HepG2 (cell line): Measurements from ENCODE around the gene GADD45A. TPM values are rescaled to one million over a fixed set of nuclear protein-coding genes. Genes with fewer than 3 reads are reported as not detected.

Source experiments
- CREM ChIP-seq, 2 experiments: sonication (generic) in 1 of 2; formaldehyde crosslinking in 1 of 2; IDR thresholded peaks; 2 replicates each; pipeline versions ENCODE4 v1.4.0 to v1.6.1; 2016 to 2020; ENCODE audit warnings: antibody characterized with exemption in 1 of 2, mild to moderate bottlenecking in 1 of 2, missing genetic modification reagents in 1 of 2
- MTF1 ChIP-seq: sonication (generic); formaldehyde crosslinking; IDR thresholded peaks from 2 replicates; pipeline ENCODE4 v1.5.0; 2020; ENCODE audit warnings: missing genetic modification reagents
- NR2F6 ChIP-seq, 2 experiments: IDR thresholded peaks; 2 replicates each; pipeline ENCODE4 v1.6.1; 2016; ENCODE audit warnings: antibody characterized with exemption in 1 of 2, mild to moderate bottlenecking in 1 of 2
- SALL1 ChIP-seq: sonication (generic); formaldehyde crosslinking; IDR thresholded peaks from 2 replicates; pipeline ENCODE4 v1.8.0; 2022; ENCODE audit warnings: mild to moderate bottlenecking, missing genetic modification reagents
- SAP130 ChIP-seq: IDR thresholded peaks from 2 replicates; pipeline ENCODE4 v1.6.1; 2016; ENCODE audit warnings: low read depth
- SOX13 ChIP-seq, 3 experiments: fragments of 450-650 bp in 1 of 3; sonication (generic) in 1 of 3; formaldehyde crosslinking in 1 of 3; IDR thresholded peaks in 2 of 3; conservative IDR thresholded peaks in 1 of 3; 2 replicates each; pipeline versions ENCODE4 v1.5.0 to v1.6.1; 2016 to 2020; ENCODE audit warnings: antibody characterized with exemption in 1 of 3, mild to moderate bottlenecking in 1 of 3, missing compliant biosample characterization in 1 of 3, missing genetic modification reagents in 1 of 3, moderate library complexity in 1 of 3
- SOX5 ChIP-seq: IDR thresholded peaks from 2 replicates; pipeline ENCODE4 v1.6.1; 2016; ENCODE audit warnings: borderline replicate concordance
- SYNCRIP ChIP-seq: fragments of 200-400 bp; formaldehyde crosslinking; IDR thresholded peaks from 2 replicates; pipeline ENCODE4 v1.6.1; 2018; ENCODE audit warnings: mild to moderate bottlenecking, low read depth, low read length; ENCODE audit not compliant: insufficient read depth
- TEAD3 ChIP-seq: optimal IDR thresholded peaks from 2 replicates; pipeline ENCODE3; 2016; ENCODE audit warnings: borderline replicate concordance
- ZNF367 ChIP-seq: sonication (generic); formaldehyde crosslinking; IDR thresholded peaks from 2 replicates; pipeline ENCODE4 v1.4.0; 2020; ENCODE audit warnings: missing genetic modification reagents, borderline replicate concordance
- polyA plus RNA-seq, 8 experiments: library from polyadenylated mRNA; depleted of rRNA in 3 of 8; stranded (reverse) in 7 of 8; unstranded in 1 of 8; fragments of >200 nt; fragmentation: Illumina TruSeq in 4 of 8; extraction: Trizol in 4 of 8; gene quantifications; 2 replicates each; pipeline versions ENCODE4 v1.2.1 to v1.2.3, GENCODE V29; 2011 to 2016; ENCODE audit warnings: low read depth in 4 of 8, missing spikeins in 1 of 8, mixed read lengths in 1 of 8; ENCODE audit not compliant: insufficient read depth in 1 of 8
- total RNA-seq, 5 experiments: library from RNA; depleted of rRNA; stranded (reverse); fragments of >200 nt; fragmentation: Illumina TruSeq; extraction: Trizol; gene quantifications; 2 replicates each; pipeline ENCODE4 v1.2.3, GENCODE V29; 2016; ENCODE audit warnings: low read depth in 1 of 5
- TF ChIP-seq, protein P1 (sequence below): sonication (generic); formaldehyde crosslinking; IDR thresholded peaks from 2 replicates; pipeline ENCODE4 v1.5.1; 2020; ENCODE audit warnings: mild to moderate bottlenecking, moderate library complexity, missing genetic modification reagents
- TF ChIP-seq, protein P2 (sequence below): IDR thresholded peaks from 2 replicates; pipeline ENCODE4 v1.6.1; 2016; ENCODE audit warnings: mild to moderate bottlenecking
- TF ChIP-seq, protein P3 (sequence below): sonication (generic); formaldehyde crosslinking; IDR thresholded peaks from 2 replicates; pipeline ENCODE4 v1.4.0; 2020; ENCODE audit warnings: missing genetic modification reagents
- TF ChIP-seq, protein P4 (sequence below), 2 experiments: sonication (generic) in 1 of 2; formaldehyde crosslinking in 1 of 2; IDR thresholded peaks; 2 replicates each; pipeline versions ENCODE4 v1.4.0 to v1.6.1; 2016 to 2020; ENCODE audit warnings: borderline replicate concordance in 1 of 2, low read depth in 1 of 2, mild to moderate bottlenecking in 1 of 2, missing genetic modification reagents in 1 of 2

The GADD45A gene
- total and polyA plus RNA-seq, 2 of the 13 experiments (the other 11 are each of a cell fraction or from before 2014, with no cell fraction given): 33.2 to 46.2 TPM

DNA sequence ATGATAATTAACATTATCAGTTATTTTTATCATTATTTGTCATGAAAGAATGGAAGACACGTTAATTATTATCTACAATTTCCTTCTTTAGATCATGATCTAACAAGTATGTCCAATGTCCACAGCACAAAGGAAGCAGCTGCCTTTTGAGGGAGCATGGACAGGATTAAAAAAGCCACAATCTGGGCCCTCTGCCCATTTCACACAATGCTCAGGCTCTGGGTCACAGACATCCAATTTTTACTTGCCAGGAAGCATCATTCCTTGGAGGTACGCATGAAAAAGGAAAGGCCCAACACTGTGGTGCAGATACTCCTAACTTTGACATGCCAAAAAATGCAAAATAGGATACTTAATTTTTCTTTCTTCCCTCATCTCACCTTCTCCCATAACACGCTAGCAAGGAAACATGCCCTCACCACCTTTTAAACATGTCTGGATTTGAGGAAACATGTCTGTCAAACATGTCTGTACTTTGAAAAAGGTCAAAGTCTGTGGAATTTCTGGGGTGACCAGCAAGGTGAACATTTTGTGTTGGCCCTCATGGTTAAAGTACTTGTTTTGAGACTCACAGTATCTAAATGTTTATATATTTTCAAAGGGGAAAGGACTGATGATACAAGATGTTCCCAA, 40.0 kb downstream of the GADD45A start (continued):
- 0 out of 2 replicates have a peak, but pooled peaks have one; percentile 9 for TF ChIP-seq NR2F6 (IDR thresholded peaks at IDR 0.05)
- no peak for TF ChIP-seq NR2F6 (CRISPR knock-in tag; IDR thresholded peaks at IDR 0.05)
- TF ChIP-seq SOX13 (IDR thresholded peaks at IDR 0.05): no peak
- TF ChIP-seq SOX13 (CRISPR knock-in tag; conservative IDR thresholded peaks at IDR 0.05 in 1 of 2, IDR thresholded peaks at IDR 0.05 in 1 of 2): peak in 1 of 2 experiments; percentile 72; a peak in 2 of 4 replicates
- TF ChIP-seq SALL1 (CRISPR knock-in tag): 0 out of 2 replicates have a peak, but pooled peaks have one; percentile 15
- TF ChIP-seq TEAD3 (CRISPR knock-in tag): peak; percentile 32
- TF ChIP-seq ZNF367 (CRISPR knock-in tag): no peak
- TF ChIP-seq, protein P1, sequence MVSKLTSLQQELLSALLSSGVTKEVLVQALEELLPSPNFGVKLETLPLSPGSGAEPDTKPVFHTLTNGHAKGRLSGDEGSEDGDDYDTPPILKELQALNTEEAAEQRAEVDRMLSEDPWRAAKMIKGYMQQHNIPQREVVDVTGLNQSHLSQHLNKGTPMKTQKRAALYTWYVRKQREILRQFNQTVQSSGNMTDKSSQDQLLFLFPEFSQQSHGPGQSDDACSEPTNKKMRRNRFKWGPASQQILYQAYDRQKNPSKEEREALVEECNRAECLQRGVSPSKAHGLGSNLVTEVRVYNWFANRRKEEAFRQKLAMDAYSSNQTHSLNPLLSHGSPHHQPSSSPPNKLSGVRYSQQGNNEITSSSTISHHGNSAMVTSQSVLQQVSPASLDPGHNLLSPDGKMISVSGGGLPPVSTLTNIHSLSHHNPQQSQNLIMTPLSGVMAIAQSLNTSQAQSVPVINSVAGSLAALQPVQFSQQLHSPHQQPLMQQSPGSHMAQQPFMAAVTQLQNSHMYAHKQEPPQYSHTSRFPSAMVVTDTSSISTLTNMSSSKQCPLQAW: peak; percentile 44; the same call in 1 of the 2 replicates
- TF ChIP-seq, protein P2, sequence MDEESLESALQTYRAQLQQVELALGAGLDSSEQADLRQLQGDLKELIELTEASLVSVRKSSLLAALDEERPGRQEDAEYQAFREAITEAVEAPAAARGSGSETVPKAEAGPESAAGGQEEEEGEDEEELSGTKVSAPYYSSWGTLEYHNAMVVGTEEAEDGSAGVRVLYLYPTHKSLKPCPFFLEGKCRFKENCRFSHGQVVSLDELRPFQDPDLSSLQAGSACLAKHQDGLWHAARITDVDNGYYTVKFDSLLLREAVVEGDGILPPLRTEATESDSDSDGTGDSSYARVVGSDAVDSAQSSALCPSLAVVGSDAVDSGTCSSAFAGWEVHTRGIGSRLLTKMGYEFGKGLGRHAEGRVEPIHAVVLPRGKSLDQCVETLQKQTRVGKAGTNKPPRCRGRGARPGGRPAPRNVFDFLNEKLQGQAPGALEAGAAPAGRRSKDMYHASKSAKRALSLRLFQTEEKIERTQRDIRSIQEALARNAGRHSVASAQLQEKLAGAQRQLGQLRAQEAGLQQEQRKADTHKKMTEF (CRISPR knock-in tag): 0 out of 2 replicates have a peak, but pooled peaks have one; percentile 25
- no peak for TF ChIP-seq MTF1 (CRISPR knock-in tag)
- TF ChIP-seq CREM (IDR thresholded peaks at IDR 0.05): peak; percentile 18; the same call in 1 of the 2 replicates
- no peak for TF ChIP-seq CREM (CRISPR knock-in tag; IDR thresholded peaks at IDR 0.05)
- TF ChIP-seq, protein P3, sequence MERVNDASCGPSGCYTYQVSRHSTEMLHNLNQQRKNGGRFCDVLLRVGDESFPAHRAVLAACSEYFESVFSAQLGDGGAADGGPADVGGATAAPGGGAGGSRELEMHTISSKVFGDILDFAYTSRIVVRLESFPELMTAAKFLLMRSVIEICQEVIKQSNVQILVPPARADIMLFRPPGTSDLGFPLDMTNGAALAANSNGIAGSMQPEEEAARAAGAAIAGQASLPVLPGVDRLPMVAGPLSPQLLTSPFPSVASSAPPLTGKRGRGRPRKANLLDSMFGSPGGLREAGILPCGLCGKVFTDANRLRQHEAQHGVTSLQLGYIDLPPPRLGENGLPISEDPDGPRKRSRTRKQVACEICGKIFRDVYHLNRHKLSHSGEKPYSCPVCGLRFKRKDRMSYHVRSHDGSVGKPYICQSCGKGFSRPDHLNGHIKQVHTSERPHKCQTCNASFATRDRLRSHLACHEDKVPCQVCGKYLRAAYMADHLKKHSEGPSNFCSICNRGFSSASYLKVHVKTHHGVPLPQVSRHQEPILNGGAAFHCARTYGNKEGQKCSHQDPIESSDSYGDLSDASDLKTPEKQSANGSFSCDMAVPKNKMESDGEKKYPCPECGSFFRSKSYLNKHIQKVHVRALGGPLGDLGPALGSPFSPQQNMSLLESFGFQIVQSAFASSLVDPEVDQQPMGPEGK (CRISPR knock-in tag): no peak
- TF ChIP-seq SOX5 (CRISPR knock-in tag): peak; percentile 46; the same call in 1 of the 2 replicates
- TF ChIP-seq, protein P4, sequence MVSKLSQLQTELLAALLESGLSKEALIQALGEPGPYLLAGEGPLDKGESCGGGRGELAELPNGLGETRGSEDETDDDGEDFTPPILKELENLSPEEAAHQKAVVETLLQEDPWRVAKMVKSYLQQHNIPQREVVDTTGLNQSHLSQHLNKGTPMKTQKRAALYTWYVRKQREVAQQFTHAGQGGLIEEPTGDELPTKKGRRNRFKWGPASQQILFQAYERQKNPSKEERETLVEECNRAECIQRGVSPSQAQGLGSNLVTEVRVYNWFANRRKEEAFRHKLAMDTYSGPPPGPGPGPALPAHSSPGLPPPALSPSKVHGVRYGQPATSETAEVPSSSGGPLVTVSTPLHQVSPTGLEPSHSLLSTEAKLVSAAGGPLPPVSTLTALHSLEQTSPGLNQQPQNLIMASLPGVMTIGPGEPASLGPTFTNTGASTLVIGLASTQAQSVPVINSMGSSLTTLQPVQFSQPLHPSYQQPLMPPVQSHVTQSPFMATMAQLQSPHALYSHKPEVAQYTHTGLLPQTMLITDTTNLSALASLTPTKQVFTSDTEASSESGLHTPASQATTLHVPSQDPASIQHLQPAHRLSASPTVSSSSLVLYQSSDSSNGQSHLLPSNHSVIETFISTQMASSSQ (IDR thresholded peaks at IDR 0.05; ENCODE audit: low read depth): peak; percentile 69; the same call in 1 of the 2 replicates
- TF ChIP-seq, protein P4 (CRISPR knock-in tag; IDR thresholded peaks at IDR 0.05; ENCODE audit: borderline replicate concordance): peak; percentile 76; the same call in 1 of the 2 replicates
- TF ChIP-seq SYNCRIP: no peak
- peak; percentile 53 for TF ChIP-seq SAP130 (CRISPR knock-in tag)
